ENCODE data around the gene TRAPPC3L.

TRAPPC3L gene

DNA sequence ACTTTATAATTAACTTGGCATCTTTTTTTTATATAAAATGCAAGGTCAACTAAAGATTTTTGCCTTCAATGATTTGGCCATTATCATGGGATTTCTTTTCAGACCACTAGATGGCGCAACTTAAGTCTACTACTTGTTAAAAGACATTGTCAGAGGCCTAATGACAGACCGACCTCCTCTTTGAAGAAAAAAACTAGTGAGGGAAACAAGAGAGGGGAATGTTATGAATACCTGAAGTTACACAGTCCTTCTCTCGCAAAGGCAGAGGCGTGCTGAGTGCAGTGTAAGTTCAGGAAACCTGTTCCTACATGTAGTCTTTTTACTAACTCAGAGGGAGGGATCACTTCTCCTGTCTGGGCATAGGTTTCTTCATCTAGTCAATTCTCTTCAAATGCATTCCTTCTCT lies 9.3 kb downstream of the TRAPPC3L start:
- H3K27me3 ChIP-seq (ENCODE audit: insufficient read depth, poor library complexity, severe bottlenecking) = no peaks in the 10 kb centered on the region
- H3K4me1 ChIP-seq (ENCODE audit: insufficient read depth, poor library complexity, severe bottlenecking) = peaks cover 8% of the 10 kb centered on the region
- peak overlapping the region; percentile 39 for H3K27ac ChIP-seq (ENCODE audit: poor library complexity, severe bottlenecking)
- no peaks in the 10 kb centered on the region for H3K36me3 ChIP-seq (ENCODE audit: low read depth)
- no peak overlapping the region for H3K4me3 ChIP-seq (ENCODE audit: severe bottlenecking)
- no peak for DNase-seq (ENCODE audit: low spot score)
- peak; percentile 70 for ATAC-seq (ENCODE audit: low read depth)
- TF ChIP-seq, protein P1, sequence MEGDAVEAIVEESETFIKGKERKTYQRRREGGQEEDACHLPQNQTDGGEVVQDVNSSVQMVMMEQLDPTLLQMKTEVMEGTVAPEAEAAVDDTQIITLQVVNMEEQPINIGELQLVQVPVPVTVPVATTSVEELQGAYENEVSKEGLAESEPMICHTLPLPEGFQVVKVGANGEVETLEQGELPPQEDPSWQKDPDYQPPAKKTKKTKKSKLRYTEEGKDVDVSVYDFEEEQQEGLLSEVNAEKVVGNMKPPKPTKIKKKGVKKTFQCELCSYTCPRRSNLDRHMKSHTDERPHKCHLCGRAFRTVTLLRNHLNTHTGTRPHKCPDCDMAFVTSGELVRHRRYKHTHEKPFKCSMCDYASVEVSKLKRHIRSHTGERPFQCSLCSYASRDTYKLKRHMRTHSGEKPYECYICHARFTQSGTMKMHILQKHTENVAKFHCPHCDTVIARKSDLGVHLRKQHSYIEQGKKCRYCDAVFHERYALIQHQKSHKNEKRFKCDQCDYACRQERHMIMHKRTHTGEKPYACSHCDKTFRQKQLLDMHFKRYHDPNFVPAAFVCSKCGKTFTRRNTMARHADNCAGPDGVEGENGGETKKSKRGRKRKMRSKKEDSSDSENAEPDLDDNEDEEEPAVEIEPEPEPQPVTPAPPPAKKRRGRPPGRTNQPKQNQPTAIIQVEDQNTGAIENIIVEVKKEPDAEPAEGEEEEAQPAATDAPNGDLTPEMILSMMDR (IDR thresholded peaks at IDR 0.05; ENCODE audit: poor library complexity, severe bottlenecking) = peak; percentile 90
- H3K9me3 ChIP-seq (ENCODE audit: severe bottlenecking) = no peaks in the 10 kb centered on the region

DNA sequence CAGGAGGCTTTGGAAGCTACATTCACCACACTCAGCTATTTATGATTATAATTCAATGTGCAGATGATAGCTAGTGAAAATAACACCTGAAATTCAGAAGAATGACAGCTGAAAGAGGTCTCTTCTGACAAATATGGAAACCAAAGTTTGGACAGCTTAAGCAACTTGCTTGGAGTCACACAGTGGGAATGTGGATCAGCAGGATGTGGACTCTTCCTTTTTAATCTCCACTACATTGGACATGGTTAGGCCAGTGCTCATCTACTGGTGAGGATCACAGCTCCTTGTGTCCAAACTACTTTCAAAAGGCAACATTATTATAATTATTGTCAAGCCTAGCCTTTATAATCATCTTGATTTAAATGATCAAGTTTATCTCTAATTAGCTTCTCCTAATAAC lies 10.4 kb downstream of the TRAPPC3L start:
- Histone ChIP-seq H3K27ac (ENCODE audit: poor library complexity, severe bottlenecking) (no peak overlapping the region), H3K4me3 (ENCODE audit: severe bottlenecking) (no peak overlapping the region), H3K4me1 (ENCODE audit: insufficient read depth, poor library complexity, severe bottlenecking) (peaks cover 8% of the 10 kb centered on the region), H3K36me3 (ENCODE audit: low read depth) (no peaks in the 10 kb centered on the region), H3K27me3 (ENCODE audit: insufficient read depth, poor library complexity, severe bottlenecking) (no peaks in the 10 kb centered on the region), H3K9me3 (ENCODE audit: severe bottlenecking) (no peaks in the 10 kb centered on the region)
- no peak for DNase-seq (ENCODE audit: low spot score)
- TF ChIP-seq, protein P1 (IDR thresholded peaks at IDR 0.05; ENCODE audit: poor library complexity, severe bottlenecking) = no peak
- ATAC-seq (ENCODE audit: low read depth) = peak; percentile 56

DNA sequence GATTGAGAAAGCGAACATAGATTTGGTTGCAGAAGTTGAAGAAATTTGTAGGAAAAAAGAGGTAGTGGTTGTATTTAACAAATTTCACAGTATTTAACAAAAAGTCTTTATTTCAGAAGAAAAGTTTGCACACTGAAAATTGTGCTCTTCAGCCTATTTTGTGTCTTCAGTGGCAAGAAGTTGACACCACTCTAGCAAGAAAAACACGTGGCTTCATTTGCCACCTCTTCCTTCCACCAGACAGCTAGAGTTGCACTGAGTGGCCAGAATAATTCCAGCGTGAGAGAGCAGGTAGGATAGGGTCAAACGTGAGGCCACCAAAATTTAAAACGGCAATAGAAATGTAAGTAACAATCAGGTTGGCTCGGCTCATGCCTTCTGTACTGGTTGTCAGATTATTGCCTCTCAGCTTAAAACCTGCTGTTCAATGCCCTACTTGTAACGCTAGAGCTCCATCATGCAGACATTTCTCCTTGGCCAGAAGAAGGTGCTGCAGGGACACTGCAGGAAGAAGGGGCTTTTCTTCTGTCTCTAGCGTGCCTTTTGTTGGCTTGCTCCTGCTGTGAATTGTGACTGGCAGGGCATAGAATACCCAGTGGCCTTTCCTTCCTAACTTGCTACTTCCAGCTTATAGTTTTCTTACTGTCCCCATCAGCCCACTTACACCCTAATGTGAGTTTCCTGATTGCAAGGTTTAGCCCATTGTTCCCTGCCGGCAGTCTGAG lies 12.1 kb downstream of the TRAPPC3L start:
- H3K36me3 ChIP-seq (ENCODE audit: low read depth) = no peaks in the 10 kb centered on the region
- H3K9me3 ChIP-seq (ENCODE audit: severe bottlenecking) = no peaks in the 10 kb centered on the region
- DNase-seq (ENCODE audit: low spot score) (no peak), ATAC-seq (ENCODE audit: low read depth) (no peak)
- H3K27me3 ChIP-seq (ENCODE audit: insufficient read depth, poor library complexity, severe bottlenecking) = no peaks in the 10 kb centered on the region
- no peak overlapping the region for H3K27ac ChIP-seq (ENCODE audit: poor library complexity, severe bottlenecking)
- H3K4me3 ChIP-seq (ENCODE audit: severe bottlenecking) = no peak overlapping the region
- H3K4me1 ChIP-seq (ENCODE audit: insufficient read depth, poor library complexity, severe bottlenecking) = peaks cover 12% of the 10 kb centered on the region
- TF ChIP-seq, protein P1 (IDR thresholded peaks at IDR 0.05; ENCODE audit: poor library complexity, severe bottlenecking) = no peak

DNA sequence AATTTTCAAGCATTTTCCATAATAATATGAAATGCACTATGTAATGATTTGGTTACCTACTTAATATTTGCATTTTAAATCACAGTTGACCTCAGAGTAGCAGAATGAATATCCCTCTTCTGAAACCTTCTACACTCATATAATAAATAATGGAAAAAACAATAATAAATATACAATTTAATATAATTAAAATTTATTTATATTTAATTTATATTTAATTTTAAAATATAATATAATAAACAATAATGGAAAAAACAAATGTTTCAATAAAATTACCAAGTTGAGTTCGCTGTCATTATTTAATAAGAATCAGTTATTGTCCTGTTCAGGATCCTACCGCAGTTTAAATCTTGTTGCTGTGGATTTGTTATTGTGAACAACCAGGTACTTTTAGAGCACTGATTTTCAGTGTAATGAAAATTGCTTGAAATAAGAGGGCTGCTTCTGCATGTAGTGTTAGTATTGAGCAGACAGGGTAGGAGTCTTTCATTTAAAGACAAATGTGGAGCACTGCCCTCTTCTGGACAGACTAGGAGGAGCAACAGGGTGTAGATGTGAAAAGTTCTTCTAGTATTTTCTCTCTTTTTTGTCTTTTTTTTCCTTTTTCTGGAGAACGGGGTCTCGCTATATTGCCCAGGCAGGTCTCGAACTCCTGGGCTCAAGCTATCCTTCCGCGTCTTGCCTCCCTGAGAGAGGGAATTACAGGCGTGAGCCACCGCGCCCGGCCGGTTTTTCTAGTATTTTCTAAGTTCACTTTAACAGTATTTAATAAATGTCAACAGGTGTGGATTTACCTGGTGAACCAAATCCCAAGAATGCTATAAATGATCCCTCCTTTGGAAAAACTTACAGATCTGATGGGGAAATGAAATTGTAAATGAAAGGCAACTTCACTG lies 13.6 kb downstream of the TRAPPC3L start:
- no peaks in the 10 kb centered on the region for H3K9me3 ChIP-seq (ENCODE audit: severe bottlenecking)
- H3K4me3 ChIP-seq (ENCODE audit: severe bottlenecking) = no peak overlapping the region
- no peak overlapping the region for H3K27ac ChIP-seq (ENCODE audit: poor library complexity, severe bottlenecking)
- ATAC-seq (ENCODE audit: low read depth) (peak; percentile 71; the same call in 2 of the 3 replicates), DNase-seq (ENCODE audit: low spot score) (no peak)
- H3K27me3 ChIP-seq (ENCODE audit: insufficient read depth, poor library complexity, severe bottlenecking) = no peaks in the 10 kb centered on the region
- H3K4me1 ChIP-seq (ENCODE audit: insufficient read depth, poor library complexity, severe bottlenecking) = peaks cover 13% of the 10 kb centered on the region
- H3K36me3 ChIP-seq (ENCODE audit: low read depth) = no peaks in the 10 kb centered on the region
- TF ChIP-seq, protein P1 (IDR thresholded peaks at IDR 0.05; ENCODE audit: poor library complexity, severe bottlenecking) = peak; percentile 80

Data from RWPE2 (cell line).